ENCODE measurements around the gene BCL2L13.

- TF ChIP-seq CTCF (IDR thresholded peaks at IDR 0.05), result no peak
- no peak for TF ChIP-seq POLR2A (IDR thresholded peaks at IDR 0.05)
Measured at GRCh38 chr22:17719911-17720310, 81.4 kb downstream of the BCL2L13 start.

All from thyroid gland (tissue), 4 donors.